Renal pelvis (tissue), 4 donors: ENCODE data around the gene RPL18. TPM values are rescaled to one million over a fixed set of nuclear protein-coding genes. Genes with fewer than 3 reads are reported as not detected.
"Not testable (repeated sequence)": the region's sequence is repeated elsewhere in the genome, so short reads cannot be mapped to it uniquely, and the experiment has no call there.

Source experiments
- DNase-seq: peaks from one replicate; pipeline ENCODE4 v3.0.0-alpha.2; 2013
- polyA plus RNA-seq, 3 donors: library from polyadenylated mRNA; unstranded; fragments of 120-200 nt; gene quantifications; one replicate each; pipeline ENCODE4 v1.2.1, GENCODE V29; 2013; ENCODE audit not compliant: insufficient read length in 3 of 3

RPL18 gene
- polyA plus RNA-seq, 3 donors, result 1,186 to 1,447 (median 1,300) TPM

DNA sequence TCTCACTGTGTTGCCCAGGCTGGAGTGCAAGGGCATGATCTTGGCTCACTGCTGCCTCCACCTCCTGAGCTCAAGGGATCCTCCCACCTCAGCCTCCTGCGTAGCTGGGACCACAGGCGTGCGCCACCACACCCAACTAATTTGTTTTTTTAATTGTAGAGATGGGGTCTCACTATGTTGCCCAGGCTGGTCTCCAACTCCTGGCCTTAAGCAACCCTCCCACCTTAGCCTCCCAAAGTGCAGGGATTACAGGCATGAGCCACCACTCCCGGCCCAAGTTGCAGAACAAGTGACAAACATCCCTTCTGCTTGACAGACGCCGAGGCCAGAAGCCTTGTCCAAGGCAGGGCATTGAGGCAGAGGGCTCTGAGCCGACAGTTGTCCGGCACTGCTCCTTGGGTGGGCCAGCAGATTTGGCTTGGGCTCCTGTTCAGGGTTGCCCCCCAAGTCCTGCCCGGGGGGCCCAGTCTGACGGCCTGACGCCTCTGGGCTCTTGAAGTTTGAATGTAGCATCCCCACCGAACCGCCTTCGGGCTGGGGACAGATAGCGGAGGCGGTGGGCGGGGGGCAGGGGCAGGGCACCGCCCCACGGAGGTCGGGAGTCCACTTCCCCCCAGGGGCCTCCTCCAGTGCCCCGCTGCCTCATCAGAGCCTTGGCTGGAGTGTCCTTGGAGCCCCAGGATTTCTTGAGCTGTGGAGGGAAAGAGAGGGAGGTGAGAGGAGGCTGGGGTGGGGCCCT, 18.1 kb downstream of the RPL18 start:
- no peak for DNase-seq

DNA sequence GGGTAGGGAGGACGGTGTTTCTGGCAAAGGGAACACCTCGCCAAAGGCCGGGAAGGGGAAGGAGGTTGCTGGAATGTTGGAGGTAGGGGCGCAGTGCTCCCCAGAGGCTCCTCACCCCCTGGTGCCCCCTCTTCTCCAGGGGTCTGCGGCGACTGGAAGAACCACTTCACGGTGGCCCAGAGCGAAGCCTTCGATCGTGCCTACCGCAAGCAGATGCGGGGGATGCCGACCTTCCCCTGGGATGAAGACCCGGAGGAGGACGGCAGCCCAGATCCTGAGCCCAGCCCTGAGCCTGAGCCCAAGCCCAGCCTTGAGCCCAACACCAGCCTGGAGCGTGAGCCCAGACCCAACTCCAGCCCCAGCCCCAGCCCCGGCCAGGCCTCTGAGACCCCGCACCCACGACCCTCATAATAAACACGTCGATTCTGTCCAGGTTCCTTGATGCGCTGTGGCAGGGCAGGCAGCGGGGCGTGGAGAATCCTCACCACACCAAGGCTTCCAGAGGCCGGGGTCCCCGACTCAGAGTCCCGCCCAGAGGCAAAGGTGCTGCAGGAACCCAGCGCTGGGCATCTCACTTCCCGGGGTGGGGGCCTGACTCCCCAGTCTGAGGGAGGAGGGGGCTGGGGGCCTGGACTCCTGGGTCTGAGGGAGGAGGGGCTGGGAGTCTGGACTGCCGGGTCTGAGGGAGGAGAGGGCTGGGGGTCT, 19.8 kb downstream of the RPL18 start:
- no peak for DNase-seq

DNA sequence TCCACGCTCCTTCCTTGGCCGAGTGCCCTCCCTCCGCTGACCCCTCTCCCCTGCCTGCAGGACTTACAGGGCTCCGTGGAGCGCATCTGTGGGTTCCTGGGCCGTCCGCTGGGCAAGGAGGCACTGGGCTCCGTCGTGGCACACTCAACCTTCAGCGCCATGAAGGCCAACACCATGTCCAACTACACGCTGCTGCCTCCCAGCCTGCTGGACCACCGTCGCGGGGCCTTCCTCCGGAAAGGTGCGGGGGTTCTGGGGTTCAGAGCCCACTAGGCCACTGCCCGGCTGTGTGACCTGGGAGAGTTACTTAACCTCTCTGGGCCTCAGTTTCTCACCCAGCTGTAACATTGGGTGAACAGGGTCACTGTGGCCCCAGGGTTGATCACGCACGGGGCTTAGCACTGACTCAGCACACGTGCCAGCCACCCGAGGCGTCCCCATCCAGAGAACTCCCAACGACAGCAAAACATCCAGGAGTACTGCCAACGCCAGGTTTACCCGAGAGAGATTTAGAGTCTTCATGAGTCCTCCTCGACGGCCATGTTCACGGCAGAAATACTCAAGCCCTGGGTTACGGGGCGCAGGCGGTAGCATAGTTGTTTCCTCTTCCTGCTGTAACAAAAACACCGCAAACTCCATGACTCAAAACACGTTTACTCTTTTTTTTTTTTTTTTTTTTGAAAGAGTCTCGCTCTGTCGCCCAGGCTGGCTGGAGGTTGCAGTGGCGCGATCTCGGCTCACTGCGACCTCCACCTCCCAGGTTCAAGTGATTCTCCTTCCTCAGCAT, 22.1 kb downstream of the RPL18 start:
- no peak for DNase-seq

DNA sequence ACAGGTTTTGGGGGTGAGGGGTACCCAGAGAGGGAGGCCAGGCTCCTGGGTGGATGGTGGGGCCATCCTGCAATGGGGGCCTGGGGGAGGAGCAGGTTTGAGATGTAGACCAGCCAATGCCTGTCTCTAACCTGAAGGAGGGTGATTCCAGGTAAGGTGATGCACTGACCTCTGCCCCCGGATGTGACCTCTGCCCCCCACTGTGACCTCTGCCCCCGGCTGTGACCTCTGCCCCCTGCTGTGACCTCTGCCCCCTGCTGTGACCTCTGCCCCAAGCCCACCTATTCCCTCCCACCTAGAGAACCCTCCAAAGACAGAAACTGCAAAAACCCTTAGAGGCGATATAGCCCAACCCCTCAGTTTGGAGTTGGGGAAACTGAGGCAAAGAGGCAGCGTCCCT, 22.7 kb downstream of the RPL18 start:
- no peak for DNase-seq

DNA sequence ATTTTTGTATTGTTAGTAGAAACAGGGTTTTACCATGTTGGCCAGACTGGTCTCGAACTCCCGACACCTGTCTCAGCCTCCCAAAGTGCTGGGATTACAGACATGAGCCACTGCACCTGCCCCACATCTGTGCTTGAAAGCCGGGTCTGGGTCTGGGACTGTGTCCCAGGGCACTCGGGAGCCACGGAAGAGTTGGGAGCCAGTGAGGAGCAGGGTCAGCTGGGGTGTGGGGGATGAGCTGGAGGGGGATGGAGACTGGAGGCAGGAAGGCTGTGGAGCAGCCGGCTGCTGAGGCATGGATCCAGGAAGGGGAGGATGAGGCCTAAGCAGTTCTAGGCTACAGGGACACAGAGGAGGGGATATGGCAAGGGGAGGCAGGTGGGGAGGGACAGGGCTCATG, 23.1 kb downstream of the RPL18 start:
- DNase-seq, result no peak

DNA sequence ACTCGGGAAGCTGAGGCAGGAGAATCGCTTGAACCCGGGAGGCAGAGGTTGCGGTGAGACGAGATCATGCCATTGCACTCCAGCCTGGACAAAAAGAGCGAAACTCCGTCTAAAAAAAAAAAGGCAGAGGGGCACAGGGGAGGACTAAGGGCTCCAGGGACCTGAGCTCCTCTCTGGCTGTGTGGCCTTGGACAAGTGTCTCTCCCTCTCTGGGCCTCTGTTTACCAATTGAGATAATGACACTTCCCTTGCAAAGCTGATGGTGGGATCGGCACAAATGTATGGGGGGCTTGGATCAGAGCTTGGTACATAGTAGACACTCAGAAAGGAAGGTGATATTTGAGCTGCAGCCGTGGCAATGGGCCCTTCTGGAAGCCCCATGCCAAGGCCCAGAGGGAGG, 23.8 kb downstream of the RPL18 start:
- DNase-seq, result no peak

DNA sequence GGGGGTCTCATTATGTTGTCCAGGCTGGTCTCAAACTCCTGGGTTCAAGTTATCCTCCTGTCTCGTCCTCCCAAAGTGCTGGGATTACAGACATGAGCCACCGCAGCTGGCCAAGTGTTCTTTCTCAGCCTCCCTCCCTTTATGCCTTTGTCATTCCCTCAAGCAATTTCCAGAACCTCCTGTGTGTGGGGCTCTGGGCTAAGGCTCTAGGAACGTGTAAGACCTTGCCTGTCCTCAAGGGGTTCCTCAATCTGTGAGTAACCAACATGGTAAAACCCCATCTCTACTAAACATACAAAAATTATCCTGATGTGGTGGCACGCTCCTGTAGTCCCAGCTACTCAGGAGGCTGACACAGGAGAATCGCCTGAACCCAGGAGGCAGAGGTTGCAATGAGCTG, 28.0 kb downstream of the RPL18 start:
- DNase-seq, result no peak

DNA sequence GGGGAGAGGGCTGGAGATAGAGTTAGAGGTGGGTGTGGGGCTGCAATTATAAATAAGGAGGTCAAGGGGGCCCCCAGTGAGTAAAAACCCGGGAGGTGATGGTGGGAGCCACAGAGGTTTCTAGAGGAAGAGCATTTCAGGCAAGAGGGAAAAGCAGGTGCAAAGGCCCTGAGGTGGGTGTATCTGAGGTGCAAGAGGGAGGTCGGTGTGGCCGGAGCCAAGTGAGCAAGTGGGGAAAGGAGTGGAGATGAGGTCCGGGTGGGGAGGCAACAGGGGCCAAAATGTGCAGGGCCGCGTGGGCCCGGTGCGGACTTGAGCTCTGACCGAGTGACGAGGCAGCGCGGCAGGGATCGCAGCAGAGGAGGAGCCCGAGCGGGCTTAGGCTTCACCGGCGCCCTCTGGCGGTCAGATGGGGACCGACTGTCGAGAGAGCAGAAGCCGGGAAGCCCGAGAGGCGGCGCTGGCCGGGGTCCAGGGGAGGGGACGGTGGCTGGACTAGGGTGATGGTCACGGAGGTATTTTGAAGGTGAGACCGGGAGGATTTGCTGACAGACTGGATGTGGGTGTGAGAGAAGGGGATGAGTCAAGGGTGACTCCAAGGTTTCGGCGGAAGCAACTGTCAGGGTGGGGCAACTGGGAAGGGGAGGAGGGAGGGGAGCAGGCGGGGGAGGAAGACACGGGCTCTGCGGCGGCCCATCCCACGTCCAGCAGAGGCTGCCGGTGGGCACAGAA, 30.1 kb downstream of the RPL18 start:
- DNase-seq, result peak; percentile 82

DNA sequence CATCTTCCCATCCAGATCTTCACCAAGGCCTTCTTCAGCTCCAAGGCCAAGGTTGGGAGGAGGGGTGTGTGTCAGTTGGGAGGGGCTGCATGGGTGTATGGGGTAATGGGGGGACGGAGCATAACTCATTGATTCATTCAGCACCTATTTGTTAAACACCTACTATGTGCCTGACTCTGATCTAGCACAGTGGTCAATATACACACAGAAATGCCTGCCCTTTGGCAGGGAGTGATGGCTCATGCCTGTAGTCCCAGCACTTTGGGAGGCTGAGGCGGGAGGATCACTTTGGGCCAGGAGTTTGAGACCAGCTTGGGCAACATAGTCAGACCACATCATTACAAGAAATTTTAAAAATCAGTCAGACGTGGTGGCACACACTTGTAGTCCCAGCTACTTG, 31.6 kb downstream of the RPL18 start:
- DNase-seq, result no peak

DNA sequence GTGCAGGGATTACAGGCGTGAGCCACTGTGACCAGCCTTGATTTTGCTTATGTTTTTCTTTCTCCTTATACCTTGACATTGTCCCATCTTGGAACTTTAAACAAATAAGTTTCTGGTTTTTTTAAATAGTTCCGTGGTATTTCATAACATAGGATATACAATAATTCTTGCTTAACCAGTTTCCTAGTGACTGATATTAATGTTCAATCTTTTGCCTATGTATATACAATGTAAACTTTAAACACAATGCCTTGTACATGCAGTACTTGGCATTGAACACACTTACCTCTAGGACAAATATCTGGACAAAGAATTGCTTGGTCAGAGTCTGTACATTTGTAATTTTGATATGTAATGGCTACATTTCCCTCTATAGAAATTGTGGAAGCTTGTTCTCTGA, 36.8 kb downstream of the RPL18 start:
- no peak for DNase-seq

DNA sequence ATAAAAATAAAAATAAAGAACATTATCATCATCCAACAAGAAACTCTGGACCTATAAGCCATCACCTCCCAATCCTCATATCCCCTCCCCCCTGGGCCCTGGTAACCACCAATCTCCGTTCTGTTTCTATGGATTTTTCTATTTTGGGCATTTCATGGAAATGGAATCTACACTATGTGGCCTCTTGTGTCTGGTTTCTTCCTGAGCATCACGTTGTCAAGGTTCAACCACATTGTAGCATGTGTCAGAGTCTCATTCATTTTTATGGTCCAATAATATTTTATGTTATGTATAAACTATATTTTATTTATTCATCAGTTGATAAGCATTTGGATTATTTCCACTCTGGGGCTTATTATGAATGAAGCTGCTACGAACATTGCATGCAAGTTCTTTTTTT, 40.1 kb downstream of the RPL18 start:
- no peak for DNase-seq

DNA sequence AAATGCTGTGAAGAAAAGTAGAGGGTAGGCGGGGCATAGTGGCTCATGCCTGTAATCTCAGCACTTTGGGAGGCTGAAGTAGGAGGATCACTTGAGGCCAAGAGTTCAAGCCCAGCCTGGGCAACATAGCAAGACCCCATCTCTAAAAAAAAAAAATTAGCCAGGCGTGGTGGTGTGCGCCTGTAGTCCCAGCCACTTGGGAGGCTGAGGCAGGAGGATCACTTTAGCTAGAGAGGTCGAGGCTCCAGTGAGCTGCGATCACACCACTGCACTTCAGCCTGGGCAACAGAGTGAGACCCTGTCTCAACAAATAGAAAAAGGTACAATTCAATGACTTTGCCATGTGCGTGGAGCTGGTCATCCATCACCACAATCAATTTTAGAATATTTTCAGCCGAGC, 41.1 kb downstream of the RPL18 start:
- not testable (repeated sequence) for DNase-seq

DNA sequence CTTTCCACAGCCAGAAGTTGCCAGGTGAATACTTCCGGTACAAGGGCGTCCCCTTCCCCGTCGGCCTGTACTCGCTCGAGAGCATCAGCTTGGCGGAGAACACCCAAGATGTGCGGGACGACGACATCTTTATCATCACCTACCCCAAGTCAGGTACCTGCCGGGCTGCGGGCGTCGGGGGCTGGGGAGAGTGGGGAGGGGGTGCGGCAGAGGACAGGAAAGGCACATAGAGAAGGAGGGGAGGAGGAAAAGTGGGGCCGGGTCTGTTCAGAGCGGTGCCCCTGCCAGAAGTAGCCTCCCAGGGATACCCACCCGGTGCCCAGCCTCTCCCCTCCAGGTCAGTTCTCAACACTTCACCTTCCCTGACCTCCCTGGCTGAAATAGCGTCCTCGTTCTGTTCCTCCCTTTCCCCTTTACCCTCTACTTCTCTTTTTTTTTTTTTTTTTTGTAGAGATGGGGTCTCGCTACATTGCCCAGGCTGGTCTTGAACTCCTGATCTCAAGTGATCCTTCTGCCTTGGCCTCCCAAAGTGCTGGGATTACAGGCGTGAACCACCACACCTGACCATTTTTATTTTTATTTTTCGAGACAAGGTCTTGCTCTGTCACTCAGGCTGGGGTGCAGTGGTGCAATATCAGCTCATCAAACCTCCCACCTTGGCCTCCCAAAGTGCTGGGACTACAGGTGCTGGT, 42.9 kb downstream of the RPL18 start:
- DNase-seq, result no peak

DNA sequence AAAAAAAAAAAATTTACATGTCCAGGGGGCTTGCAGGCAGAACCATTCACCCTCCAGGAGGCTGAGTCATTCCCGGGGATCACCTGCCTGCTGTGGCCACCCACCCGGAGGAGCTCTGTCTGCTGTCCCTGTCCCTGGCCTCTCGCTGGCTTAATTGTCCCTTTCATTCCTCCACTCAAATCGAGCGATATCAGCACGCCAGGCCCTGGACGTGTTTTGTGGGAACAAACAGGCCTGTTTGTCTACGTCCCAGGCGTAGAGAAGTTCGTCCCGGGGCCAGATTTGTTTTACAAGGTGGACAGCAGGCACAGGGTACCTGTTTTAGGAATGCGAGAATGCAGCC, 45.8 kb downstream of the RPL18 start:
- no peak for DNase-seq

DNA sequence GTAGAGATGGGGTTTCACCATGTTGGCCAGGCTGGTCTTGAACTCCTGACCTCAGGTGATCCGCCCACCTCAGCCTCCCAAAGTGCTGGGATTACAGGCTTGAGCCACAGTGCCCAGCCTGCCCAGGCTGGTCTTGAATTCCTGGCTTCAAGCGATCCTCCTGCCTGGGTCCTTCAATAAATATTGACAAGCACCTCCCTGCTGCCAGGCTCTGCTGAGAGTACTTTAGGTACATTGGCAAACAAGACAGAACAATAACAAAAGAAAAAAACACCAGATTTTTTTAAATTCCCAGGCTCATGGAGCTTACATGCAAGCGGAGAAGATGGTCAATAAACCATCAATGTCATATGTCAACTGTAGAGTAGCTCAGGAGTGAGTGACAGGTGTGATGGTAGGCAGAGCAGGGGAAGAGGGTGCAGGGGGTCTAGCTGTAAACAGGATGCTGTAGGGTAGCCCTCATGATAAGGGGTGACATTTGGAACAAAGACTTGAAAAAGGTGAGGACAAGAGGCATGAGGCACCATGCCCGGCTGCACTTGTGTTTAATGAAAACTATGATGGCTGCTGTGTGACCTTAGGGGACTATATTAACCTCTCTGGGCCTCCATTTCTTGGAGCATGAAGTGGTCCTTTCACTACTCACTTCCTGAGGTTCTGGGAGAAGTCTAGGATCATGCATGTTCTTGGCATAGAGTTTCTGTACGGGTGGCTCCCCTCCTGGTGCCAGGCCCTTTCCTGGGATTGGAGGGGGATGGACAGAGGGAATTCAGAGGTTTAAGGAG, 47.4 kb downstream of the RPL18 start:
- no peak for DNase-seq

DNA sequence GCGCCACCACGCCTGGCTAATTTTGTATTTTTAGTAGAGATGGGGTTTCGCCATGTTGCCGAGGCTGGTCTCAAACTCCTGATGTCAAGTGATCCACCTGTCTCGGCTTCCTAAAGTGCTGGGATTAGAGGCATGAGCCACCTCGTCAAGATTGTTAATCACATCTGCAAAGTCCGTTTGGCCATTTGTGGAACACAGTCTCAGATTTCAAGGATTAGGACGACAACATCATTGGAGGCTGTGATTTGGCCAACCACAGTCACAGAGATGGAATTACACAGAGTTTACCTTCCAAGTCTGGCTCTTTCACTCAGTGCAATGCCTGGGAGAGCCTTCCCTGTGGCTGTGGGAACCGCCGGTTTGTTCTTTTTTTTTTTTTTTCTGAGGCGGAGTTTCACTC, 49.2 kb downstream of the RPL18 start:
- DNase-seq, result no peak

DNA sequence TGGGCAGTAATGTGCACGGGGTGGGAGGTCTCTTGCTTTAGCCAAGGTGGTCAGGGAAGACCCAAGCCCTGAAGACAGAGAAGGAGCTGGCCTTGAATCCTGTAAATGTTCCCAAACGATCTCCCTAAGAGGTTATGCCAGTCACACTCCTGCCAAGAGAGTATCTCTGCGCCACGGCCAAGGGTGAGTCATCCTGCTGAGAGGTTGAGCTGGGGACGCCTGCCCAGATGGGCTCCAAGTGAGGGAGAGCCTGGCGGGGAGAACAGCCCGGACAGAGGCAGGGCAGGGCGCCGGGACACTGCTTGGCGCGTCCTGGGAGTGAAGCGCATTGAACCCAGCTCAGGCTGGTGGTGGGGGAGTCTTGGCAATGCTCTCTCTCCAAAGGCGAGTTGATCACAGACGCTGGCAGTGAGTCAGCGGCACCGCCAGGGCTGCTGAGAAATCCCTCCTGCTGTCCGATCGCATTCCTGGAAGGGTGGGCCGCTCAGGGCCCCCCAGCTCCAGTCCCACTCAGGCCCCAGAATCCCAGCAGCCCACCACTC, 50.6 kb downstream of the RPL18 start:
- DNase-seq, result no peak
